Measurements from ENCODE around the gene CHEK2. TPM values are rescaled to one million over a fixed set of nuclear protein-coding genes. Genes with fewer than 3 reads are reported as not detected.
A peak's percentile ranks its signal among the peaks of the same experiment; 100 is the strongest.
"Not testable (repeated sequence)": the region's sequence is repeated elsewhere in the genome, so short reads cannot be mapped to it uniquely, and the experiment has no call there.

The CHEK2 gene
- total RNA-seq, 2 donors from 2014 or later = 0.66 to 2.1 TPM

DNA sequence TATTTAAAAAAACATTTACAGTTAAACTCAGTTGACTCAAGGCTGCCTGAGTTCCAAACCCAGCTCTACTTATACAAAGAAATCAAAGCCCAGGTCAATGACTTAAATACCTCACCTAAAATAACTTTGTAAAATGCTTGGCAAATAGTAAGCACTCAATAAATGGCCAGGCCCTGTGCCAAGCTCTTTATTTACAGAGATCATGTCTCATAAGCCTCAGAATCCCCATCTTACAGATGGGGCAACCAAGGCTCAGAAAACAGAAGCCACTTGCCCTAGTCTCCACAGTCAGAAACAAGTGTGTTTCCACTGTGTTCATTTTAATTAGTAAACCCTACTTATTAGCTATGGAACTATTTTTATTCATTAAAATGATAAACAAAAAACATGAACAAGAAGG lies 31.5 kb downstream of the CHEK2 start:
- intact Hi-C loops (cut with DNase I) = no loop called here
- no peak for DNase-seq
- Histone ChIP-seq H3K9me3 (no peaks in the 10 kb centered on the region), H3K27me3 (no peaks in the 10 kb centered on the region), H3K36me3 (replicated peaks in 1 of 2; ENCODE audit: insufficient read depth in 1 of 2, low read depth in 2 of 2) (no peaks in the 10 kb centered on the region), H3K27ac (no peak overlapping the region), H3K4me3 (no peak overlapping the region), H3K4me1 (no peaks in the 10 kb centered on the region)
- no peak for ATAC-seq
- TF ChIP-seq, protein P1, sequence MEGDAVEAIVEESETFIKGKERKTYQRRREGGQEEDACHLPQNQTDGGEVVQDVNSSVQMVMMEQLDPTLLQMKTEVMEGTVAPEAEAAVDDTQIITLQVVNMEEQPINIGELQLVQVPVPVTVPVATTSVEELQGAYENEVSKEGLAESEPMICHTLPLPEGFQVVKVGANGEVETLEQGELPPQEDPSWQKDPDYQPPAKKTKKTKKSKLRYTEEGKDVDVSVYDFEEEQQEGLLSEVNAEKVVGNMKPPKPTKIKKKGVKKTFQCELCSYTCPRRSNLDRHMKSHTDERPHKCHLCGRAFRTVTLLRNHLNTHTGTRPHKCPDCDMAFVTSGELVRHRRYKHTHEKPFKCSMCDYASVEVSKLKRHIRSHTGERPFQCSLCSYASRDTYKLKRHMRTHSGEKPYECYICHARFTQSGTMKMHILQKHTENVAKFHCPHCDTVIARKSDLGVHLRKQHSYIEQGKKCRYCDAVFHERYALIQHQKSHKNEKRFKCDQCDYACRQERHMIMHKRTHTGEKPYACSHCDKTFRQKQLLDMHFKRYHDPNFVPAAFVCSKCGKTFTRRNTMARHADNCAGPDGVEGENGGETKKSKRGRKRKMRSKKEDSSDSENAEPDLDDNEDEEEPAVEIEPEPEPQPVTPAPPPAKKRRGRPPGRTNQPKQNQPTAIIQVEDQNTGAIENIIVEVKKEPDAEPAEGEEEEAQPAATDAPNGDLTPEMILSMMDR (IDR thresholded peaks at IDR 0.05) = no peak
- no peak for TF ChIP-seq POLR2A (IDR thresholded peaks at IDR 0.05)

DNA sequence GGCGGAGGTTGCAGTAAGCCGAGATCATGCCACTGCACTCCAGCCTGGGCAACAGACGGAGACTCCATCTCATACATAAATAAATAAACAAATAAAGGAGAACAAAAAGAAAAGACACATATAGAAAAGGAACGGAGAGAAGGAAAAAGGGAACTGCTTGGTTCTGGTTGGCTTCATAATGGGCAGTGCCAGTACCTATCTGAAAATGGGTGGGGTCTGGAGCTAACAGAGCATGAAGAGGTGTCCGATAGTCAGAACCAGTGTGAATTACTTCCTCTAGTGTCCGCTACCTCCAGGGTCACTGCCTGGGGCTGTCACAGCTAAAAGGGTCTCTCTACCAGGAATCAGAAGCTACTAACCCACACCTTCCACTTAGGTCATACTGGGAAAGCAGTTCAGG lies 34.8 kb downstream of the CHEK2 start:
- Histone ChIP-seq H3K9me3 (no peaks in the 10 kb centered on the region), H3K27ac (no peak overlapping the region), H3K27me3 (no peaks in the 10 kb centered on the region), H3K36me3 (replicated peaks in 1 of 2; ENCODE audit: insufficient read depth in 1 of 2, low read depth in 2 of 2) (no peaks in the 10 kb centered on the region), H3K4me1 (no peaks in the 10 kb centered on the region), H3K4me3 (no peak overlapping the region)
- 95 to 96% methylated on average over 6 of the region's 6 CpGs for WGBS, 2 donors
- intact Hi-C loops (cut with DNase I) = no loop called here
- DNase-seq (no peak), ATAC-seq (no peak)
- TF ChIP-seq, protein P1 (IDR thresholded peaks at IDR 0.05) = no peak
- no peak for TF ChIP-seq POLR2A (IDR thresholded peaks at IDR 0.05)

DNA sequence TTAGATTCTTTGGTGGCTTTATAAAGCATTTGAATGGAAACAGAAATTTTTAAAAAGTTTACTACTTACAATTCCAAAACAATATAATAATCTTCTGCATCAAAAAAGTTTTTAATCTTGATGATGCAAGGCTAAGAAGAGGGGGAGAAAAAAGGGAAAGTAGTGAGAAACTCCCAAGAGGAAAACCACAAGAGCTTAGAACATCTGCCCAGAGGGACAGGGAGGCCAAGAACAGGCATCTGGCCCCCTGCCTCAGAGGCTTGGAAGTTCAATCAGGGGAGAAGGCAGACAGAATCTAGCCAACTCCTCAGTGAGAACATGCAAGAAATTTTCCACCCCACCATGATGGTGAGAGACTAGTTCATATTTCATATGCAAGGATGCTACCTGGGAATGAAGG lies 38.2 kb downstream of the CHEK2 start:
- TF ChIP-seq, protein P1 (IDR thresholded peaks at IDR 0.05) = no peak
- TF ChIP-seq POLR2A (IDR thresholded peaks at IDR 0.05) = no peak
- ATAC-seq = no peak
- Histone ChIP-seq H3K4me1 (no peaks in the 10 kb centered on the region), H3K36me3 (replicated peaks in 1 of 2; ENCODE audit: insufficient read depth in 1 of 2, low read depth in 2 of 2) (no peaks in the 10 kb centered on the region), H3K27me3 (no peaks in the 10 kb centered on the region), H3K27ac (no peak overlapping the region), H3K4me3 (no peak overlapping the region), H3K9me3 (no peaks in the 10 kb centered on the region)
- intact Hi-C loops (cut with DNase I) = no loop called here
- DNase-seq = no peak

DNA sequence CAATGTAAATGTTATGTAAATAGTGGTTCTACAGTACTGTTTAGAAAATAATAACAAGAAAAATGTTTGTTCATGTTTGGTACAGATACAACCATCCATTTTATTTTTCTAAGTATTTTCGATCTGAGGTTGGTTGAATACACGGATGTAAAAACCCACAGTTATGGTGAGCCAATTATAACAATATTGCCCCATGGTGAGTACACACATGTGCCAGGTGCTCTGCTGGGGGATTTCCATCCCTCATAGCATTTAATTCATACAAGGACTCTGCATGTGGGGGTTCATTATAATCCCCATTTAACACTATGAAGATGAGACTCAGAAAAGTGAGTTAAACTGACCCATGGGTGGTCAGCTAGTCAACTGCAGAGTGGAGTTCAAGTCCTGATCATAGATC lies 38.7 kb downstream of the CHEK2 start:
- TF ChIP-seq, protein P1 (IDR thresholded peaks at IDR 0.05) = no peak
- intact Hi-C loops (cut with DNase I) = no loop called here

DNA sequence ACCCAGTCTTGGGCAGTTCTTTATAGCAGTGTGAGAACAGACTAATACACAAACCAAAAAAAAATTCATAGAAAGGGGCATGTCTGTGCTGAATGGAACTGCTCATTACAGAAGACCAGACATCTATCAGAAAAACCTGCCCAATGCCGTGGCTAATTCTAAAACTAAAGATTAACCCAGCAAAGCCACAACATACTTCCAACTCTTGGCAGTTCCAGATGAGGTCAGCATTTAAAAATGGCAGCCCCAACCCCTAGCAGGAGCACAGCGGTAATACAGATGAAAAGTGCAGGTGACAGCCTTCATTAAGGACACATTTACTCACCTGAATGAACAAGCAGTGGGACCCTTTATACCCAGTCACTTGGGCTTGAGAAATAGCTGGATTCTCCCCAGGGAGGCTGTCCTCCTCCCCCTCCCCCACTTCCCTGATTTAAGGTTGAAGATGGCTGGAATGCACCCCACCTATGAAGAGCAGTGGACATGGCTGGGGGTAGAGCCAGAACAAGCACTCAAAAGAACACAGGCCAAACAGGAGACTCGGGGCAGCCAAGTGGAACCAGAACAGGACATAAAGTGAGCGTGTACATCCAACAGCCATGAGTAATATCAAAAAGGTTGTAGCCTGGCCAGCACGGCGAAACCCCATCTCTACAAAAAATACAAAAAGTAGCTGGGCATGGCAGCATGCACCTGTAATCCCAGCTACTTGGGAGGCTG lies 48.4 kb downstream of the CHEK2 start:
- H3K27ac ChIP-seq; H3K4me3 ChIP-seq; H3K9me3 ChIP-seq; H3K4me1 ChIP-seq; intact Hi-C loops (cut with DNase I); H3K27me3 ChIP-seq; H3K36me3 ChIP-seq (replicated peaks in 1 of 2; ENCODE audit: insufficient read depth in 1 of 2, low read depth in 2 of 2); DNase-seq; ATAC-seq: not testable (repeated sequence)
- WGBS, 2 donors = 95 to 96% methylated on average over 6 of the region's 6 CpGs

More for the DNA sequence above, 38.7 kb downstream of the CHEK2 start:
- ATAC-seq (no peak), DNase-seq (no peak)
- H3K27me3 ChIP-seq = no peaks in the 10 kb centered on the region
- H3K27ac ChIP-seq = no peak overlapping the region
- no peaks in the 10 kb centered on the region for H3K4me1 ChIP-seq
- H3K36me3 ChIP-seq (replicated peaks in 1 of 2; ENCODE audit: insufficient read depth in 1 of 2, low read depth in 2 of 2) = no peaks in the 10 kb centered on the region
- 87 to 98% methylated on average over 2 of the region's 2 CpGs for WGBS, 2 donors
- no peaks in the 10 kb centered on the region for H3K9me3 ChIP-seq
- H3K4me3 ChIP-seq = no peak overlapping the region

DNA sequence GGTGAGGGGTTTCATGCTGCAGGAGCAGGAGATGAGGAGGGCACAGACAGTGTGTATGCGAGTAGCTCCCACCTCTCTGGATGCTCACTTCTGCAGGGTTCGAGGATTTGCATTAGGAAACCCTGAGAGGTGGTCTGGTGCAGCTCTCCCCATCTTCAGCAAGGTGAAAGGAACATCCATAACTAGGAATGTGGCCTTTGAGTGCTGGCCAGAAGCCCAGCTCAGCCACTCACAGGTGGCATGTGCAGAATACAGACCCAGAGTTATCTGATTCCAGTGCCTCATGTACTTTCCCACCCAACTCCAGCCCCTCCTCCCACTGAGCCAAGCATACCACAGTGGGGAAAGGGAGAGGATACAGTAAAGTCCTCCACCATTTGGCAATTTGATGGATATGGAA lies 51.8 kb downstream of the CHEK2 start:
- H3K27ac ChIP-seq; DNase-seq; H3K36me3 ChIP-seq (replicated peaks in 1 of 2; ENCODE audit: insufficient read depth in 1 of 2, low read depth in 2 of 2); H3K27me3 ChIP-seq; intact Hi-C loops (cut with DNase I); H3K9me3 ChIP-seq; H3K4me3 ChIP-seq; ATAC-seq; H3K4me1 ChIP-seq: not testable (repeated sequence)
- WGBS, 2 donors = 90 to 97% methylated on average over 2 of the region's 2 CpGs

DNA sequence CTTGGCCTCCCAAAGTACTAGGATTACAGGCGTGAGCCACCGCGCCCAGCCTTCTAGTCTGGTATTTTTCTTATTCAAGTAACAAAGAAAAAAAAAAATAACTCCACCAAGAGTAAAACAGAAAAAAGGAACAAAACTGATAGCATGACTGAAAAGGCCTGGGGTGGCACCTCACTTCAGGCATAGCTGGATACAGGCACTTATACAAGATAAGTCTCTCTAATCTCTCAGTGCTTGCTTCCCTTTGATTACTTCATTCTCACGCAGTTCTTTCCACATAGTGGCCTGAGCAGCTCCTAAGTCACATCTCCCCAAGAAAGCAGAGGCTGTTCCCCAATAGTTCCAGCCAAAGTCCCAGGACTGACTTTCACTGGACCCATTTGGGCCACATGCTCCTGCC lies 58.7 kb downstream of the CHEK2 start:
- H3K9me3 ChIP-seq; H3K36me3 ChIP-seq (replicated peaks in 1 of 2; ENCODE audit: insufficient read depth in 1 of 2, low read depth in 2 of 2); ATAC-seq; intact Hi-C loops (cut with DNase I); DNase-seq; H3K4me3 ChIP-seq; H3K27me3 ChIP-seq; H3K27ac ChIP-seq: not testable (repeated sequence)
- peaks cover 16% of the 10 kb centered on the region for H3K4me1 ChIP-seq
- WGBS, 2 donors = 87 to 95% methylated on average over 4 of the region's 4 CpGs

DNA sequence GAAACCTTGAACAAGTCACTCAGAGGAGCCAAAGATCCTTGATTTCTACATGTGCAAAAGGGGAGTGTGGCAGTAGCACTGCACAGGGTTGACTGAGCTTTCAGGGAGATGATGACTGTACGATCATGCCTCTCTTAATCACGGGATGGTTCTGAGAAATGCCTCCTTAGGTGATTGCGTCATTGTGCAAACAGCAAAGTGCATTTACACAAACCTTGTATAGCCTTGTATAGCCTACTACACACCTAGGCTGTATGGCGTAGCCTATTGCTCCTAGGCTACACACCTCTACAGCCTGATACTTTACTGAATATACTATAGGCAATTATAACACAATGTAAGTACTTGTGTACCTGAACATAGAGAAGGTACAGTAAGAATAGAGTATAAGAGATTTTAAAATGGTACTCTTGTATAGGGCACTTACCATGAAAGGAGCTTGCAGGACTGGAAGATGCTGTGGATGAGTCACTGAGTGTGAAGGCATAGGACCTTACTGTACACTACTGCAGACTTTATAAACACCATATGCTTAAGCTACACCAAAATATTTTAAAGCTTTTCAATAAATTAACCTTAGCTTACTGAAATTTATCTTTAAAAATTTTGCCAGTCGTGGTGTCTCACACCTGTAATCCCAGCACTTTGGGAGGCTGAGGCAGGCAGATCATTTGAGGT lies 60.7 kb downstream of the CHEK2 start:
- H3K9me3 ChIP-seq; intact Hi-C loops (cut with DNase I); ATAC-seq; H3K4me3 ChIP-seq; H3K36me3 ChIP-seq (replicated peaks in 1 of 2; ENCODE audit: insufficient read depth in 1 of 2, low read depth in 2 of 2); H3K27me3 ChIP-seq: not testable (repeated sequence)
- peak in 2 of 4 donors; percentile 24 to 32 for DNase-seq
- WGBS, 2 donors = 52 to 67% methylated on average over 3 to 5 of the region's 5 CpGs
- H3K27ac ChIP-seq = peak overlapping the region in 1 of 4 donors; percentile 32
- peaks cover 16% of the 10 kb centered on the region for H3K4me1 ChIP-seq

All from body of pancreas (tissue), 4 donors.